ENCODE measurements around the gene MITF.

DNA sequence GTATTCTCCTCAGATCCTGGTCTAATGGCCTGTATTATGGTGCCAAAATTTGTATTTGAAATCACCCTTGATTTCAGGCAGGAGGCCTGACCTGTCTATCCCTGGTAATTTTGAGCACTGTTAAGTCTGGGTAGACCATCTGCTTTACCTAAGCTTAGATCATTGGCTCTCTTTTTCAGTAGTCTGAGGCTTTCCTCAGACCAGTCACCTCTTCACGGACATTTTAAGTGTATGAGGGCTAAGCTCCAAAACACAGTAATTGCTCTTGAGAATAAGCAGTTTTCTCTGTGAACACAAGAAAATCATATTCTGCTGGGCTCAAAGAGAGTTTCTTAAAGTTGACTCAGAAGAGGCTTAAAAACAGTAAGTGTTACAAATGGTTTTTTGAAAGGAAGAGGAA lies 168.3 kb downstream of the MITF start:
- TF ChIP-seq POLR2A (IDR thresholded peaks at IDR 0.05): no peak
- TF ChIP-seq, protein P1, sequence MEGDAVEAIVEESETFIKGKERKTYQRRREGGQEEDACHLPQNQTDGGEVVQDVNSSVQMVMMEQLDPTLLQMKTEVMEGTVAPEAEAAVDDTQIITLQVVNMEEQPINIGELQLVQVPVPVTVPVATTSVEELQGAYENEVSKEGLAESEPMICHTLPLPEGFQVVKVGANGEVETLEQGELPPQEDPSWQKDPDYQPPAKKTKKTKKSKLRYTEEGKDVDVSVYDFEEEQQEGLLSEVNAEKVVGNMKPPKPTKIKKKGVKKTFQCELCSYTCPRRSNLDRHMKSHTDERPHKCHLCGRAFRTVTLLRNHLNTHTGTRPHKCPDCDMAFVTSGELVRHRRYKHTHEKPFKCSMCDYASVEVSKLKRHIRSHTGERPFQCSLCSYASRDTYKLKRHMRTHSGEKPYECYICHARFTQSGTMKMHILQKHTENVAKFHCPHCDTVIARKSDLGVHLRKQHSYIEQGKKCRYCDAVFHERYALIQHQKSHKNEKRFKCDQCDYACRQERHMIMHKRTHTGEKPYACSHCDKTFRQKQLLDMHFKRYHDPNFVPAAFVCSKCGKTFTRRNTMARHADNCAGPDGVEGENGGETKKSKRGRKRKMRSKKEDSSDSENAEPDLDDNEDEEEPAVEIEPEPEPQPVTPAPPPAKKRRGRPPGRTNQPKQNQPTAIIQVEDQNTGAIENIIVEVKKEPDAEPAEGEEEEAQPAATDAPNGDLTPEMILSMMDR (IDR thresholded peaks at IDR 0.05): no peak
- TF ChIP-seq POLR2AphosphoS5 (IDR thresholded peaks at IDR 0.05; ENCODE audit: insufficient read depth in 1 of 2, low read depth in 1 of 2): no peak
